Esophagus muscularis mucosa (tissue), 4 donors: ENCODE data around the gene KCNAB1. TPM values are rescaled to one million over a fixed set of nuclear protein-coding genes. Genes with fewer than 3 reads are reported as not detected.

ENCODE experiments used
- DNase-seq: peaks from one replicate; pipeline ENCODE4 v3.0.0-alpha.2; 2017; ENCODE audit errors: extremely low spot score
- H3K27ac ChIP-seq, 4 donors: fragments of 200-600 bp; sonication (generic); replicated peaks in 1 of 4; 1 replicate in 3 of 4; 2 replicates in 1 of 4; pipeline ENCODE4 v1.5.1; 2016 to 2019; ENCODE audit warnings: mild to moderate bottlenecking in 1 of 4
- H3K27me3 ChIP-seq, 4 donors: fragments of 200-600 bp; sonication (generic); one replicate each; pipeline versions ENCODE4 v1.5.1 to v1.6.0; 2016 to 2019
- H3K36me3 ChIP-seq, 4 donors: fragments of 200-600 bp; sonication (generic); one replicate each; pipeline ENCODE4 v1.5.1; 2016 to 2019
- H3K4me1 ChIP-seq, 4 donors: fragments of 200-600 bp; sonication (generic); one replicate each; pipeline ENCODE4 v1.5.1; 2016 to 2019
- H3K4me3 ChIP-seq, 4 donors: fragments of 200-600 bp; sonication (generic); 1 replicate in 2 of 4; 2 replicates in 2 of 4; pipeline ENCODE4 v1.5.1; 2016 to 2019; ENCODE audit warnings: mild to moderate bottlenecking in 4 of 4, moderate library complexity in 1 of 4
- H3K9me3 ChIP-seq, 4 donors: fragments of 200-600 bp; sonication (generic); 1 replicate in 3 of 4; 2 replicates in 1 of 4; pipeline ENCODE4 v1.5.1; 2016 to 2019
- CTCF ChIP-seq, 3 experiments: fragments of 200-600 bp in 2 of 3; fragments of 450-650 bp in 1 of 3; sonication (generic) in 2 of 3; IDR thresholded peaks; one replicate each; pipeline ENCODE4 v1.5.1; 2017 to 2019; ENCODE audit warnings: antibody characterized with exemption in 3 of 3, mild to moderate bottlenecking in 2 of 3, moderate library complexity in 1 of 3
- EP300 ChIP-seq: sonication (generic); formaldehyde crosslinking; IDR thresholded peaks from one replicate; pipeline ENCODE4 v1.6.1; 2017; ENCODE audit warnings: antibody characterized with exemption
- POLR2A ChIP-seq: fragments of 450-650 bp; IDR thresholded peaks from one replicate; pipeline ENCODE4 v1.6.1; 2017; ENCODE audit warnings: antibody characterized with exemption, moderate library complexity, mild to moderate bottlenecking, low read depth
- POLR2AphosphoS5 ChIP-seq, 2 donors: sonication (generic); formaldehyde crosslinking; IDR thresholded peaks; one replicate each; pipeline ENCODE4 v1.6.1; 2017; ENCODE audit warnings: antibody characterized with exemption in 2 of 2
- WGBS: methylation state at CpG from one replicate; pipeline ENCODE4 v1.1.5; 2018; 5-methylcytosine and 5-hydroxymethylcytosine counted together
- intact Hi-C: fragments of 100-400 bp; cut with DNase I; formaldehyde crosslinking; loops from one replicate; pipeline ENCODE4 v1.15.1; 2023
- total RNA-seq, 4 donors: library from RNA; depleted of rRNA; stranded (reverse); fragments of >200 nt; gene quantifications; one replicate each; pipeline versions ENCODE4 v1.1.0 to v1.2.1, GENCODE V29; 2016

Gene KCNAB1
- total RNA-seq, 4 donors from 2014 or later: 0.83 to 5.9 (median 2.3) TPM

GRCh38 chr3:156176629-156177210 lies 56.3 kb downstream of the KCNAB1 start:
- intact Hi-C loops: no loop called here
- no peaks in the 10 kb centered on the region for H3K27me3 ChIP-seq
- DNase-seq: peak; percentile 70
- no peaks in the 10 kb centered on the region for H3K9me3 ChIP-seq
- no peak for TF ChIP-seq EP300
- no peak for TF ChIP-seq CTCF (IDR thresholded peaks at IDR 0.05)
- TF ChIP-seq POLR2A: no peak
- TF ChIP-seq POLR2AphosphoS5 (IDR thresholded peaks at IDR 0.05): no peak
- peaks cover 0 to 14% (median 8%) of the 10 kb centered on the region in 4 donors for H3K4me1 ChIP-seq
- H3K27ac ChIP-seq: no peak overlapping the region
- H3K4me3 ChIP-seq: no peak overlapping the region
- 96% methylated on average over 17 of the region's 17 CpGs for WGBS
- no peaks in the 10 kb centered on the region for H3K36me3 ChIP-seq

- no peak for TF ChIP-seq POLR2A
- TF ChIP-seq POLR2AphosphoS5 (IDR thresholded peaks at IDR 0.05): no peak
- TF ChIP-seq CTCF (IDR thresholded peaks at IDR 0.05): no peak
- no peak for TF ChIP-seq EP300
- Histone ChIP-seq H3K4me1 (peaks cover 0 to 16% (median 6%) of the 10 kb centered on the region in 4 donors), H3K9me3 (no peaks in the 10 kb centered on the region), H3K4me3 (no peak overlapping the region), H3K27ac (no peak overlapping the region), H3K27me3 (no peaks in the 10 kb centered on the region), H3K36me3 (no peaks in the 10 kb centered on the region)
- no peak for DNase-seq
- intact Hi-C loops: no loop called here
These were observed 59.7 kb downstream of the KCNAB1 start for GRCh38 chr3:156180077-156180476.

GRCh38 chr3:156181509-156181908 lies 61.1 kb downstream of the KCNAB1 start:
- 84% methylated on average over 2 of the region's 2 CpGs for WGBS
- H3K27me3 ChIP-seq: no peaks in the 10 kb centered on the region

GRCh38 chr3:156183396-156183795 lies 63.0 kb downstream of the KCNAB1 start:
- Histone ChIP-seq H3K9me3 (no peaks in the 10 kb centered on the region), H3K27ac (no peak overlapping the region), H3K36me3 (no peaks in the 10 kb centered on the region), H3K27me3 (no peaks in the 10 kb centered on the region), H3K4me3 (no peak overlapping the region), H3K4me1 (peaks cover 0 to 16% (median 6%) of the 10 kb centered on the region in 4 donors)
- WGBS: 67% methylated on average over 1 of the region's 1 CpG
- DNase-seq: peak; percentile 50
- no peak for TF ChIP-seq POLR2A
- no peak for TF ChIP-seq CTCF (IDR thresholded peaks at IDR 0.05)
- TF ChIP-seq POLR2AphosphoS5 (IDR thresholded peaks at IDR 0.05): no peak
- TF ChIP-seq EP300: no peak
- intact Hi-C loops: no loop called here

More at GRCh38 chr3:156181509-156181908, 61.1 kb downstream of the KCNAB1 start:
- TF ChIP-seq CTCF (IDR thresholded peaks at IDR 0.05): no peak
- no peak for TF ChIP-seq POLR2A
- no peak for TF ChIP-seq EP300
- TF ChIP-seq POLR2AphosphoS5 (IDR thresholded peaks at IDR 0.05): no peak
- Histone ChIP-seq H3K27ac (no peak overlapping the region), H3K9me3 (no peaks in the 10 kb centered on the region), H3K4me1 (peaks cover 0 to 16% (median 6%) of the 10 kb centered on the region in 4 donors), H3K36me3 (no peaks in the 10 kb centered on the region), H3K4me3 (no peak overlapping the region)
- intact Hi-C loops: no loop called here
- DNase-seq: peak; percentile 55

- Histone ChIP-seq H3K4me1 (peaks cover 0 to 16% (median 6%) of the 10 kb centered on the region in 4 donors), H3K27ac (no peak overlapping the region), H3K9me3 (no peaks in the 10 kb centered on the region), H3K27me3 (no peaks in the 10 kb centered on the region), H3K4me3 (no peak overlapping the region), H3K36me3 (no peaks in the 10 kb centered on the region)
- 75% methylated on average over 1 of the region's 1 CpG for WGBS
- intact Hi-C loops: no loop called here
- no peak for TF ChIP-seq POLR2A
- no peak for TF ChIP-seq POLR2AphosphoS5 (IDR thresholded peaks at IDR 0.05)
- no peak for TF ChIP-seq EP300
- no peak for TF ChIP-seq CTCF (IDR thresholded peaks at IDR 0.05)
- DNase-seq: no peak
These were observed 63.8 kb downstream of the KCNAB1 start for GRCh38 chr3:156184156-156184555.
